Osteoblast (primary cell): Measurements from ENCODE around the gene MYG1. TPM values are rescaled to one million over a fixed set of nuclear protein-coding genes. Genes with fewer than 3 reads are reported as not detected.
A peak's percentile ranks its signal among the peaks of the same experiment; 100 is the strongest.

Source experiments
- DNase-seq: peaks from one replicate; pipeline ENCODE4 v3.0.0; 2011; ENCODE audit warnings: low spot score, mixed read lengths; ENCODE audit not compliant: insufficient read length; ENCODE audit errors: missing footprints
- H2AFZ ChIP-seq: 2 replicates; pipeline ENCODE4 v1.6.0; 2011; ENCODE audit warnings: mild to moderate bottlenecking, low read length
- H3K27ac ChIP-seq: 2 replicates; pipeline ENCODE4 v1.5.1; 2011; ENCODE audit warnings: mild to moderate bottlenecking, low read depth, low read length, moderate library complexity
- H3K27me3 ChIP-seq: 2 replicates; pipeline ENCODE4 v1.6.0; 2012; ENCODE audit warnings: mild to moderate bottlenecking, control low read depth, inconsistent platforms, low read length, moderate library complexity; ENCODE audit not compliant: insufficient read depth
- H3K36me3 ChIP-seq: 2 replicates; pipeline ENCODE4 v1.5.1; 2011; ENCODE audit warnings: mild to moderate bottlenecking, low read length, control low read depth, moderate library complexity; ENCODE audit not compliant: insufficient read depth
- H3K4me1 ChIP-seq: 2 replicates; pipeline ENCODE4 v1.5.1; 2011; ENCODE audit warnings: mild to moderate bottlenecking, low read length, control low read depth, moderate library complexity; ENCODE audit not compliant: insufficient read depth
- H3K4me2 ChIP-seq: 2 replicates; pipeline ENCODE4 v1.6.0; 2011; ENCODE audit warnings: mild to moderate bottlenecking, low read length; ENCODE audit not compliant: insufficient read depth
- H3K4me3 ChIP-seq: fragments of 200-600 bp; sonication (generic); 3 replicates; pipeline ENCODE4 v1.5.1; 2012; ENCODE audit warnings: mild to moderate bottlenecking, low read length, inconsistent platforms; ENCODE audit not compliant: insufficient read depth
- H3K79me2 ChIP-seq: 2 replicates; pipeline ENCODE4 v1.6.0; 2012; ENCODE audit warnings: mild to moderate bottlenecking, low read length, control low read depth, inconsistent platforms; ENCODE audit not compliant: insufficient read depth
- H3K9me3 ChIP-seq: 2 replicates; pipeline ENCODE4 v1.5.1; 2011; ENCODE audit warnings: low read depth, low read length, control low read depth
- H4K20me1 ChIP-seq: 2 replicates; pipeline ENCODE4 v1.6.0; 2012; ENCODE audit warnings: mild to moderate bottlenecking, low read length, control low read depth; ENCODE audit not compliant: insufficient read depth
- total RNA-seq: library from RNA; depleted of rRNA; stranded (reverse); fragments of >200 nt; gene quantifications from 2 replicates; pipeline ENCODE4 v1.2.3, GENCODE V29; 2012
- TF ChIP-seq, protein P1 (sequence below): IDR thresholded peaks from 2 replicates; pipeline ENCODE4 v1.5.1; 2011; ENCODE audit warnings: mild to moderate bottlenecking, low read depth, low read length, moderate library complexity; ENCODE audit errors: extremely low read depth

The MYG1 gene
- total RNA-seq, 1 donor = 32.9 TPM

DNA sequence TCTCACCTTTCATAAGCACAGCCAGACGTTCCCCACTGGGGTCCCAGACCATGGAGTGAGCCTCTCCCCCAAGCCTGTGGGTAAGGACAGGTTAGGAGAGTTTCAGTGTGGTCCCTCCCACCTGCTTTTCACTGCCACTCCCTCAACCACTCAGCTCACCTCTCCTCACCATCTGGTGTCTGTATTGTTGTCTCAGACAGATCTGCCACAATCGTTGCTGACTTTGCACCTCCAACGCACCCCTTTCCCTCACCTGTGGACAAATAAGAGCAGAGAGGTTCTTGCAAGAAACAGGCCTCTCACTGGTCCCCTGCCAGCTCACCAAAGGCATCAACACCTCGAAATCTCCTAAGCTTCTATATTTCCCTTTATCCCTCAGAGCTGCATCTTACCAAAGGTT, 8.8 kb downstream of the MYG1 start:
- no peaks in the 10 kb centered on the region for H3K27me3 ChIP-seq
- H3K4me3 ChIP-seq = no peak overlapping the region
- H3K36me3 ChIP-seq = peaks cover 65% of the 10 kb centered on the region
- H3K79me2 ChIP-seq = peaks cover 19% of the 10 kb centered on the region
- H3K27ac ChIP-seq = no peak overlapping the region
- H4K20me1 ChIP-seq = peaks cover 3% of the 10 kb centered on the region
- no peaks in the 10 kb centered on the region for H3K9me3 ChIP-seq
- TF ChIP-seq, protein P1, sequence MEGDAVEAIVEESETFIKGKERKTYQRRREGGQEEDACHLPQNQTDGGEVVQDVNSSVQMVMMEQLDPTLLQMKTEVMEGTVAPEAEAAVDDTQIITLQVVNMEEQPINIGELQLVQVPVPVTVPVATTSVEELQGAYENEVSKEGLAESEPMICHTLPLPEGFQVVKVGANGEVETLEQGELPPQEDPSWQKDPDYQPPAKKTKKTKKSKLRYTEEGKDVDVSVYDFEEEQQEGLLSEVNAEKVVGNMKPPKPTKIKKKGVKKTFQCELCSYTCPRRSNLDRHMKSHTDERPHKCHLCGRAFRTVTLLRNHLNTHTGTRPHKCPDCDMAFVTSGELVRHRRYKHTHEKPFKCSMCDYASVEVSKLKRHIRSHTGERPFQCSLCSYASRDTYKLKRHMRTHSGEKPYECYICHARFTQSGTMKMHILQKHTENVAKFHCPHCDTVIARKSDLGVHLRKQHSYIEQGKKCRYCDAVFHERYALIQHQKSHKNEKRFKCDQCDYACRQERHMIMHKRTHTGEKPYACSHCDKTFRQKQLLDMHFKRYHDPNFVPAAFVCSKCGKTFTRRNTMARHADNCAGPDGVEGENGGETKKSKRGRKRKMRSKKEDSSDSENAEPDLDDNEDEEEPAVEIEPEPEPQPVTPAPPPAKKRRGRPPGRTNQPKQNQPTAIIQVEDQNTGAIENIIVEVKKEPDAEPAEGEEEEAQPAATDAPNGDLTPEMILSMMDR = no peak
- H2AFZ ChIP-seq = no peak overlapping the region
- no peak overlapping the region for H3K4me2 ChIP-seq
- no peaks in the 10 kb centered on the region for H3K4me1 ChIP-seq
- DNase-seq = no peak

- no peaks in the 10 kb centered on the region for H3K4me1 ChIP-seq
- H3K9me3 ChIP-seq = no peaks in the 10 kb centered on the region
- H3K27me3 ChIP-seq = no peaks in the 10 kb centered on the region
- H3K27ac ChIP-seq = no peak overlapping the region
- DNase-seq = no peak
- peaks cover 5% of the 10 kb centered on the region for H3K79me2 ChIP-seq
- H3K4me3 ChIP-seq = no peak overlapping the region
- H4K20me1 ChIP-seq = no peaks in the 10 kb centered on the region
- TF ChIP-seq, protein P1 = no peak
- H3K4me2 ChIP-seq = no peak overlapping the region
- H2AFZ ChIP-seq = no peak overlapping the region
- H3K36me3 ChIP-seq = peaks cover 41% of the 10 kb centered on the region
Measured at GRCh38 chr12:53313996-53314395, 14.5 kb downstream of the MYG1 start.

DNA sequence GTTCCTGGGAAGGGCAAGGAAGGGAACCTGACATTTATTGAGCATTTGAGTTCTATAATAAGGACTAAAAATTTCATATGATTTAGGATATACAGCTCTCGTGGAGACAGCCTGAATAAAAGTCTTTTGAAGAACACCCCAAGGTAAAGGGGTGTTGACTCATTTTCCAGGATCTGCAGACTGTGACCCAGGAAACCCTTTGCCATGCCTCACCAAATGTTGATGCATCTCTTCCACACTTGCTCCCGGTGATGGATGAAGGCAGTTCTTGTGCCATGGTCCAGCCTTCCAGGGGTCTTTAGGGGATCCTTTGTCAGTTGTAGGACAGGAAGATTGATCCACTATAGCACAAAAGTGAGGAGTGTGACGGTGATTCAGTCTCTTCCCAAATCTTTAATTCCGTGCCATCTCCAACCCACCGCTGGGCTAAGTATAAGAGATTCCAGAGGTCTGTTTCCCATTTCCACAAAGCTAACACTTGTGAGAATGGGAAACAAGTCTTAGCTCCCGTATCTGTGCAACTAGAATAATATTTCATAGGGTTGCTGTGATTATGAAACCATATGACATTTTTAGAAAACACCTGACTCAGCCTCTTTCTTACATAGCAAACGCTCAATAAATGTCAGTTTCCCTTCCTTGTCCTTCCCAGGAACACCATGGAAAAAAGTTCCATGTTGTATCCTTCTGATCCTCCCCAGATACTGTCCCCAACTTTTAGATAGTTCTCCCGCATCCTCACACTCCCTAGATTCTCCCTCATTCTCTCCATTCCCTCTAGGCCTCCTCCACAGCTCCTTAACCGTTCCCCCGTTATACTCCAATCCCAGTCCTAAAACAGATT, 21.1 kb downstream of the MYG1 start:
- no peaks in the 10 kb centered on the region for H3K9me3 ChIP-seq
- H3K79me2 ChIP-seq = peaks cover 17% of the 10 kb centered on the region
- TF ChIP-seq, protein P1 = no peak
- no peaks in the 10 kb centered on the region for H4K20me1 ChIP-seq
- no peaks in the 10 kb centered on the region for H3K27me3 ChIP-seq
- H2AFZ ChIP-seq = peak overlapping the region; percentile 98
- peak; percentile 62 for DNase-seq
- H3K4me3 ChIP-seq = peak overlapping the region; percentile 96
- peaks cover 6% of the 10 kb centered on the region for H3K36me3 ChIP-seq
- peak overlapping the region; percentile 92 for H3K27ac ChIP-seq
- peak overlapping the region; percentile 95 for H3K4me2 ChIP-seq
- peaks cover 21% of the 10 kb centered on the region for H3K4me1 ChIP-seq

- H3K4me1 ChIP-seq = peaks cover 21% of the 10 kb centered on the region
- H2AFZ ChIP-seq = peak overlapping the region; percentile 85
Measured at GRCh38 chr12:53324113-53324778, 24.8 kb downstream of the MYG1 start.

More at GRCh38 chr12:53324113-53324778, 24.8 kb downstream of the MYG1 start:
- TF ChIP-seq, protein P1 = no peak
- Histone ChIP-seq H3K79me2 (peaks cover 10% of the 10 kb centered on the region), H3K9me3 (no peaks in the 10 kb centered on the region), H4K20me1 (no peaks in the 10 kb centered on the region), H3K27me3 (no peaks in the 10 kb centered on the region), H3K36me3 (no peaks in the 10 kb centered on the region), H3K27ac (no peak overlapping the region), H3K4me2 (peak overlapping the region; percentile 71), H3K4me3 (peak overlapping the region; percentile 80)
- peak; percentile 66 for DNase-seq
